Measurements from ENCODE around the gene TP53INP2.

DNA sequence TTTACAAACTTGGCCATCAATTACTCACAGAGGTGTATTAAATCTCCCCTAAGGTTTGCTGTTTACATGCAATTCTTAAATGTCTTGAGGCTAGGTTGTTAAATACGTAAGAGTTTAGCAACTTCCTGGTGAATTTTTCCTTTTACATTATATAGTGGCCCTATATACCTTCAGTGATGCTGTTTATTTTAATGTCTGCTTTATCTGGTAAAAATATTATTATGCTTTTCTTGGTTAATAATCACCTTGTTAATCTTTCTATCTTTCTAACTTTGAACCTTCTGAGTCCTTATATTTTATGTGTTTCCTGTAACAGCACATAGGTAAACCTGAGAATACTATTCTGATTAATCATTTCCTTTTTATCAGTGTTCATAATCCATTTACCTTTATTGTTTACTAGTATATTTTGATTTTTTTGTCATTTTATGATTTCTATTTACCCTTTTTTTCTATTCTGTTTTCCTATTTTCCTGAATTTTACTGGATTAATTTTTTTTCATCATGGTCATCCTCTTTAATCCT is 57.9 kb downstream of the TP53INP2 start:
- TF ChIP-seq, protein P1, sequence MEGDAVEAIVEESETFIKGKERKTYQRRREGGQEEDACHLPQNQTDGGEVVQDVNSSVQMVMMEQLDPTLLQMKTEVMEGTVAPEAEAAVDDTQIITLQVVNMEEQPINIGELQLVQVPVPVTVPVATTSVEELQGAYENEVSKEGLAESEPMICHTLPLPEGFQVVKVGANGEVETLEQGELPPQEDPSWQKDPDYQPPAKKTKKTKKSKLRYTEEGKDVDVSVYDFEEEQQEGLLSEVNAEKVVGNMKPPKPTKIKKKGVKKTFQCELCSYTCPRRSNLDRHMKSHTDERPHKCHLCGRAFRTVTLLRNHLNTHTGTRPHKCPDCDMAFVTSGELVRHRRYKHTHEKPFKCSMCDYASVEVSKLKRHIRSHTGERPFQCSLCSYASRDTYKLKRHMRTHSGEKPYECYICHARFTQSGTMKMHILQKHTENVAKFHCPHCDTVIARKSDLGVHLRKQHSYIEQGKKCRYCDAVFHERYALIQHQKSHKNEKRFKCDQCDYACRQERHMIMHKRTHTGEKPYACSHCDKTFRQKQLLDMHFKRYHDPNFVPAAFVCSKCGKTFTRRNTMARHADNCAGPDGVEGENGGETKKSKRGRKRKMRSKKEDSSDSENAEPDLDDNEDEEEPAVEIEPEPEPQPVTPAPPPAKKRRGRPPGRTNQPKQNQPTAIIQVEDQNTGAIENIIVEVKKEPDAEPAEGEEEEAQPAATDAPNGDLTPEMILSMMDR (IDR thresholded peaks at IDR 0.05) = no peak
- no peak for TF ChIP-seq POLR2A (IDR thresholded peaks at IDR 0.05)
